Peyer's patch (tissue), 4 donors: Measurements from ENCODE around the gene RAB11FIP4. TPM values are rescaled to one million over a fixed set of nuclear protein-coding genes. Genes with fewer than 3 reads are reported as not detected.

Source experiments
- DNase-seq, 3 donors: peaks; one replicate each; pipeline ENCODE4 v3.0.0-alpha.2; 2017 to 2019
- H3K27ac ChIP-seq, 4 donors: fragments of 200-600 bp; sonication (generic); one replicate each; pipeline ENCODE4 v1.5.1; 2016 to 2019
- H3K27me3 ChIP-seq, 2 donors: fragments of 200-600 bp; sonication (generic); one replicate each; pipeline ENCODE4 v1.5.1; 2019
- H3K36me3 ChIP-seq, 3 donors: fragments of 200-600 bp; sonication (generic); one replicate each; pipeline ENCODE4 v1.5.1; 2016 to 2019
- H3K4me1 ChIP-seq, 4 donors: fragments of 200-600 bp; sonication (generic); one replicate each; pipeline ENCODE4 v1.5.1; 2016 to 2019
- H3K4me3 ChIP-seq, 4 donors: fragments of 200-600 bp; sonication (generic); 1 replicate in 3 of 4; 2 replicates in 1 of 4; pipeline ENCODE4 v1.5.1; 2016 to 2019; ENCODE audit warnings: mild to moderate bottlenecking in 1 of 4
- H3K9me3 ChIP-seq, 4 donors: fragments of 200-600 bp; sonication (generic); one replicate each; pipeline ENCODE4 v1.5.1; 2016 to 2019; ENCODE audit warnings: mild to moderate bottlenecking in 1 of 4
- CTCF ChIP-seq, 6 experiments: fragments of 450-650 bp in 4 of 6; fragments of 200-600 bp in 2 of 6; sonication (generic) in 1 of 6; IDR thresholded peaks; one replicate each; pipeline ENCODE4 v1.5.1; 2017 to 2019; ENCODE audit warnings: antibody characterized with exemption in 6 of 6, mild to moderate bottlenecking in 3 of 6, moderate library complexity in 1 of 6
- POLR2A ChIP-seq, 2 donors: fragments of 450-650 bp; IDR thresholded peaks; one replicate each; pipeline ENCODE4 v1.5.1; 2017; ENCODE audit warnings: antibody characterized with exemption in 2 of 2, mild to moderate bottlenecking in 2 of 2, moderate library complexity in 2 of 2
- total RNA-seq, 4 donors: library from RNA; depleted of rRNA; stranded (reverse); fragments of >200 nt; gene quantifications; one replicate each; pipeline ENCODE4 v1.1.0, GENCODE V29; 2016

RAB11FIP4 gene
- total RNA-seq, 4 donors from 2014 or later, result 52.8 to 69.3 (median 64.9) TPM

- no peaks in the 10 kb centered on the region for H3K4me1 ChIP-seq
- no peaks in the 10 kb centered on the region for H3K27me3 ChIP-seq
- H3K27ac ChIP-seq, result no peak overlapping the region
- no peak for DNase-seq
- H3K4me3 ChIP-seq, result no peak overlapping the region
- no peak for TF ChIP-seq POLR2A (IDR thresholded peaks at IDR 0.05)
- TF ChIP-seq CTCF (IDR thresholded peaks at IDR 0.05), result no peak
- H3K9me3 ChIP-seq, result no peaks in the 10 kb centered on the region
- H3K36me3 ChIP-seq, result no peaks in the 10 kb centered on the region
Observed at GRCh38 chr17:31449111-31449510, 57.6 kb downstream of the RAB11FIP4 start.

- Histone ChIP-seq H3K27ac (no peak overlapping the region), H3K9me3 (no peaks in the 10 kb centered on the region), H3K36me3 (no peaks in the 10 kb centered on the region), H3K4me3 (no peak overlapping the region), H3K27me3 (no peaks in the 10 kb centered on the region), H3K4me1 (no peaks in the 10 kb centered on the region)
- TF ChIP-seq POLR2A (IDR thresholded peaks at IDR 0.05) (no peak), CTCF (IDR thresholded peaks at IDR 0.05) (no peak)
- DNase-seq, result no peak
Observed at GRCh38 chr17:31449746-31450145, 58.3 kb downstream of the RAB11FIP4 start.

GRCh38 chr17:31452101-31452500 is 60.6 kb downstream of the RAB11FIP4 start:
- Histone ChIP-seq H3K36me3 (no peaks in the 10 kb centered on the region), H3K9me3 (no peaks in the 10 kb centered on the region), H3K27ac (no peak overlapping the region), H3K4me1 (no peaks in the 10 kb centered on the region), H3K4me3 (no peak overlapping the region), H3K27me3 (no peaks in the 10 kb centered on the region)
- DNase-seq, result no peak
- TF ChIP-seq CTCF (IDR thresholded peaks at IDR 0.05) (no peak), POLR2A (IDR thresholded peaks at IDR 0.05) (no peak)

- no peak overlapping the region for H3K27ac ChIP-seq
- no peak overlapping the region for H3K4me3 ChIP-seq
- H3K27me3 ChIP-seq, result no peaks in the 10 kb centered on the region
- TF ChIP-seq POLR2A (IDR thresholded peaks at IDR 0.05) (no peak), CTCF (IDR thresholded peaks at IDR 0.05) (no peak)
- no peaks in the 10 kb centered on the region for H3K36me3 ChIP-seq
- no peak for DNase-seq
- no peaks in the 10 kb centered on the region for H3K9me3 ChIP-seq
- no peaks in the 10 kb centered on the region for H3K4me1 ChIP-seq
Observed at GRCh38 chr17:31452561-31453110, 61.2 kb downstream of the RAB11FIP4 start.

DNA sequence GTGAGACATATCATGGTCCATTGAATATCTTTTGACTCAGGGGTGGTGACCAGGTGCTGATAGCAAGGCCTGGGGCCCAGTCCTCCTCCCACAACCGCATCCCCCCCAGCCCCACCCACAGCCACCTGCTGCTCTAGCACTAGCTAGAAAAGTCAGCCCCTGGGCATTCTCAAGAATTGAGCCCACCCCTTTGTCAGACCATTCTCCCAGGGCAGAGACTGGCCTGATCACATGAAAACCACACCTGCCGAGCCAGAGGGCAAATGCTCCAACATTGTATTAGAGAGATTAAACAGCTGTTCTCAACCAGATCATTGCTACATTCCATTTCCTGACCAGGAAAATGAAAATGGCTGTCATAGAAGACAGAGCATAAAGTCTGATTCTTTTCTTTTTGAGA is 62.4 kb downstream of the RAB11FIP4 start:
- H3K4me1 ChIP-seq, result no peaks in the 10 kb centered on the region
- H3K27ac ChIP-seq, result no peak overlapping the region
- H3K4me3 ChIP-seq, result no peak overlapping the region
- DNase-seq, result no peak
- H3K27me3 ChIP-seq, result no peaks in the 10 kb centered on the region
- H3K36me3 ChIP-seq, result no peaks in the 10 kb centered on the region
- H3K9me3 ChIP-seq, result no peaks in the 10 kb centered on the region
- TF ChIP-seq CTCF (IDR thresholded peaks at IDR 0.05) (no peak), POLR2A (IDR thresholded peaks at IDR 0.05) (no peak)

DNA sequence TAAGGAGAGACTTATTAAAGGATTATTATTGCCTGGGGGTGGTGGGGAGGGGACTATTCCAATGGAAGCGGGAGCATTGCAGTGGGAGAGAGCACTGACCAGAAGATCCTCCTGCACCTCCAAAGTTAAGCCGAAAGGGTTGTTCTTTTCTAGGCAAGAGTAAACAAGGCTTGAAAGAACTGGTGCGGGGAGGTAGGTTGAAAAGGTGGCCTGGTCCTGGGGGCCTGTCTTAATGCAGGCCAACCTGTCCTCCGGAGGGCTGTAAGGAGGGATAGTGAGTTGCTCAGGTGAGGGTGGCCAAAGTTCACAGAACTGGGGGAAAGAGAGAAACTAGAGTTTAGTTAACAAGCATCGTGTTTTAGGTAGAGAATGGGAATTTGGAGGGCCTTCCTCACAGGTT is 65.3 kb downstream of the RAB11FIP4 start:
- Histone ChIP-seq H3K36me3 (no peaks in the 10 kb centered on the region), H3K4me3 (no peak overlapping the region), H3K27ac (no peak overlapping the region), H3K27me3 (no peaks in the 10 kb centered on the region), H3K4me1 (no peaks in the 10 kb centered on the region), H3K9me3 (no peaks in the 10 kb centered on the region)
- TF ChIP-seq CTCF (IDR thresholded peaks at IDR 0.05) (no peak), POLR2A (IDR thresholded peaks at IDR 0.05) (no peak)
- DNase-seq, result no peak
